Nucleus accumbens (tissue), 56 donors: Measurements from ENCODE around the gene TMEM63A.
"Not testable (repeated sequence)": the region's sequence is repeated elsewhere in the genome, so short reads cannot be mapped to it uniquely, and the experiment has no call there.

Experiments
- DNase-seq, 56 donors: peaks; one replicate each; lab custom pipeline; 2025; lab: John Stamatoyannopoulos, UW

TMEM63A gene

GRCh38 chr1:225811622-225812487 lies 70.3 kb downstream of the TMEM63A start:
- peak in 1 of 56 donors; percentile 16 for DNase-seq

- peak in 2 of 56 donors; percentile 15 to 25 for DNase-seq
Observed at GRCh38 chr1:225810579-225811538, 71.3 kb downstream of the TMEM63A start.

- peak in 54 of 56 donors; percentile 30 to 90 (median 73) for DNase-seq
Observed at GRCh38 chr1:225809842-225810578, 72.2 kb downstream of the TMEM63A start, which contains the start of gene EPHX1. EPHX1 (plus strand) TSS chr1:225810124; CDS start chr1:225828730, 18,606 bp downstream.

GRCh38 chr1:225808136-225808535 lies 74.0 kb downstream of the TMEM63A start:
- no peak for DNase-seq

GRCh38 chr1:225806736-225807135 lies 75.4 kb downstream of the TMEM63A start:
- DNase-seq, result not testable (repeated sequence)

GRCh38 chr1:225806249-225806648 lies 75.9 kb downstream of the TMEM63A start:
- no peak for DNase-seq

- not testable (repeated sequence) for DNase-seq
Observed at GRCh38 chr1:225801146-225801545, 81.0 kb downstream of the TMEM63A start.

- not testable (repeated sequence) for DNase-seq
Observed at GRCh38 chr1:225796097-225796496, 86.1 kb downstream of the TMEM63A start.
